ENCODE data around the gene PLXNA2. TPM values are rescaled to one million over a fixed set of nuclear protein-coding genes. Genes with fewer than 3 reads are reported as not detected.

PLXNA2 gene
- polyA plus RNA-seq, 1 of the 3 experiments (the other 2 are of a cell fraction), result 8.5 TPM

DNA sequence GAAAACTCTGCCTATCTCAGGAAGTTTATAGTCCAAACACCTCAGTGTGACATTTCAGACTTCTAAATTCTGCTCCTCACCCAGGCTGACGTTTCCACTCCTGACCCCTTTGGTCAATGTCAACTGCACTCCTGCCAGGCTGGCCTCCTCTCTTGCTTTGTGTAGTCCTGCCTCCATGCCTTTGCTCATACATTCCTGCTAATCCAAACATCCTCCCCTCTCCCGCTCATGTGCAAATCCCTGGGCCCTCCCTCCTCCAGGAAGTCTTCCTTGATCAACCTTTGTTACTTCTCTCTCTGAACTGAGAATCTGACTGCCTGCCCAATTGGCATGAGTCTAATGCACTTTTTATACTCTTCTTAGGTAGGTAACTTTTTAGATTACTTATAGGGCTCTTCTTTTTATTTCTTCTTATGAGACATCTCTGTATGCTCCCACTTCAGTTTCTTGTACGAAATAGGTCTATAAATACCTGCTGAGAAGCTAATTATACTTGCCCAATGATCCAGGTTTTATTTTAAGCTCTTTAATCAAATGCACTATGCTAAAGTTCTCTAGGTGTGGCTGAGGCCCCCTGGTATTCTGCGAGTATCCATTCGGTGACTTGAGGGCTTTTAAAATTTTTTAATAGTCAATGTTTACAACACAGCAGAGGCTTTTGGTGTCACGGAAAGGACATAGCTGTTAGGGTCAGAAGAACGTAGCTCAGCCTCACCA lies 128.1 kb downstream of the PLXNA2 start:
- no peak overlapping the region for H3K9ac ChIP-seq
- POLR2A ChIA-PET, result no interaction called here
- H2AFZ ChIP-seq (ENCODE audit: low read depth), result no peak overlapping the region
- no peaks in the 10 kb centered on the region for H3K27me3 ChIP-seq (ENCODE audit: insufficient read depth)
- no peaks in the 10 kb centered on the region for H4K20me1 ChIP-seq (ENCODE audit: insufficient read depth)
- no peaks in the 10 kb centered on the region for H3K9me3 ChIP-seq
- no peak for DNase-seq
- H3K4me3 ChIP-seq (ENCODE audit: low read depth in 2 of 2, low read length in 1 of 2), result no peak overlapping the region
- H3K4me2 ChIP-seq, result no peak overlapping the region
- TF ChIP-seq, protein P1, sequence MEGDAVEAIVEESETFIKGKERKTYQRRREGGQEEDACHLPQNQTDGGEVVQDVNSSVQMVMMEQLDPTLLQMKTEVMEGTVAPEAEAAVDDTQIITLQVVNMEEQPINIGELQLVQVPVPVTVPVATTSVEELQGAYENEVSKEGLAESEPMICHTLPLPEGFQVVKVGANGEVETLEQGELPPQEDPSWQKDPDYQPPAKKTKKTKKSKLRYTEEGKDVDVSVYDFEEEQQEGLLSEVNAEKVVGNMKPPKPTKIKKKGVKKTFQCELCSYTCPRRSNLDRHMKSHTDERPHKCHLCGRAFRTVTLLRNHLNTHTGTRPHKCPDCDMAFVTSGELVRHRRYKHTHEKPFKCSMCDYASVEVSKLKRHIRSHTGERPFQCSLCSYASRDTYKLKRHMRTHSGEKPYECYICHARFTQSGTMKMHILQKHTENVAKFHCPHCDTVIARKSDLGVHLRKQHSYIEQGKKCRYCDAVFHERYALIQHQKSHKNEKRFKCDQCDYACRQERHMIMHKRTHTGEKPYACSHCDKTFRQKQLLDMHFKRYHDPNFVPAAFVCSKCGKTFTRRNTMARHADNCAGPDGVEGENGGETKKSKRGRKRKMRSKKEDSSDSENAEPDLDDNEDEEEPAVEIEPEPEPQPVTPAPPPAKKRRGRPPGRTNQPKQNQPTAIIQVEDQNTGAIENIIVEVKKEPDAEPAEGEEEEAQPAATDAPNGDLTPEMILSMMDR (IDR thresholded peaks at IDR 0.05), result no peak
- no peak for TF ChIP-seq FOXM1 (IDR thresholded peaks at IDR 0.05; ENCODE audit: low read depth)
- TF ChIP-seq MEF2A (IDR thresholded peaks at IDR 0.05; ENCODE audit: borderline replicate concordance, low read depth), result no peak
- no peak for TF ChIP-seq SIN3A (IDR thresholded peaks at IDR 0.05; ENCODE audit: borderline replicate concordance, low read depth, low read length)
- no peak overlapping the region for H3K27ac ChIP-seq (ENCODE audit: low read depth in 2 of 2, low read length in 1 of 2)
- no peaks in the 10 kb centered on the region for H3F3A ChIP-seq (replicated peaks; ENCODE audit: insufficient read depth)
- 93% methylated on average over 7 of the region's 7 CpGs for WGBS (ENCODE audit: low lambda C conversion rate)
- H3K4me1 ChIP-seq (ENCODE audit: control insufficient read depth in 1 of 2, insufficient read depth in 2 of 2, low read depth in 1 of 2, low read length in 1 of 2), result peaks cover 6 to 19% of the 10 kb centered on the region in 2 experiments; a peak in 2 of 4 replicates
- no peaks in the 10 kb centered on the region for H3K79me2 ChIP-seq (ENCODE audit: insufficient read depth)
- CTCF ChIA-PET, result interaction anchor here (1.1 to 2.3 kb wide), 5 partner anchors 13 to 129 kb away, joined by 3 to 7 read pairs (median 4); no protein-coding TSS in a partner anchor
- peaks cover 3 to 4% of the 10 kb centered on the region in 2 experiments for H3K36me3 ChIP-seq (replicated peaks in 1 of 2; ENCODE audit: control insufficient read depth in 1 of 2, insufficient read depth in 2 of 2, low read length in 1 of 2)
- no peaks in the 10 kb centered on the region for H3K9me2 ChIP-seq

DNA sequence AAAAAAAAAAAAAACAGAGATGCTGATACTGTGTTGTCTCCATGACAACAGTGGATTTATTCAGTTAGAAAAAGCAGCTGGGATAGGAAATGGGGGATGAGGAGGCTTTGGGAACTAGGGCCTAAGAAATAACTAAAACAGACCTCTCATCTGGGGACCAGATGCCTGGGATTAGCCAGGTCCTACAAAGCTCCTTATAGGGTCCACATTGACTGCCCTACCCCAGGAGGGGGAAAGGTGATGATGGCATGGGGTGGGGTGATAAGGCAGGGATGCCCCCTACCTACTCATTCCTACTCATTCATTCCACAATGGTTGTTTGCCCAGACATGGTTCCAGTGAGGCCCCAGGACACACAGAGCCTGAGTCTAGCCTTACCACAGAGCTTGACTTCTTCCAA lies 131.2 kb downstream of the PLXNA2 start:
- no peak overlapping the region for H3K4me2 ChIP-seq
- ChIA-PET CTCF (interaction anchor here (0.7 to 5.0 kb wide), 7 partner anchors 15 to 131 kb away, joined by 3 to 25 read pairs (median 10); partner anchors contain the start of gene PLXNA2), POLR2A (no interaction called here)
- H3K4me1 ChIP-seq (ENCODE audit: control insufficient read depth in 1 of 2, insufficient read depth in 2 of 2, low read depth in 1 of 2, low read length in 1 of 2), result peaks cover 8 to 18% of the 10 kb centered on the region in 2 experiments; a peak in 3 of 4 replicates
- no peak overlapping the region for H3K27ac ChIP-seq (ENCODE audit: low read depth in 2 of 2, low read length in 1 of 2)
- no peaks in the 10 kb centered on the region for H3K79me2 ChIP-seq (ENCODE audit: insufficient read depth)
- H3K9ac ChIP-seq, result no peak overlapping the region
- DNase-seq, result peak; percentile 49
- no peaks in the 10 kb centered on the region for H3K9me2 ChIP-seq
- peaks cover 12% of the 10 kb centered on the region for H3F3A ChIP-seq (replicated peaks; ENCODE audit: insufficient read depth)
- no peak for TF ChIP-seq RAD21 (IDR thresholded peaks at IDR 0.05; ENCODE audit: low read length)
- TF ChIP-seq SIN3A (IDR thresholded peaks at IDR 0.05; ENCODE audit: borderline replicate concordance, low read depth, low read length), result no peak
- TF ChIP-seq FOXM1 (IDR thresholded peaks at IDR 0.05; ENCODE audit: low read depth), result no peak
- TF ChIP-seq MEF2A (IDR thresholded peaks at IDR 0.05; ENCODE audit: borderline replicate concordance, low read depth), result no peak
- no peak for TF ChIP-seq FOXJ3 (CRISPR knock-in tag; IDR thresholded peaks at IDR 0.05)
- 0 out of 2 replicates have a peak, but pooled peaks have one; percentile 6 for TF ChIP-seq TCF12 (IDR thresholded peaks at IDR 0.05)
- TF ChIP-seq CHD2 (IDR thresholded peaks at IDR 0.05; ENCODE audit: low read length, partially characterized antibody), result no peak
- H2AFZ ChIP-seq (ENCODE audit: low read depth), result no peak overlapping the region
- peaks cover 2 to 4% of the 10 kb centered on the region in 2 experiments for H3K36me3 ChIP-seq (replicated peaks in 1 of 2; ENCODE audit: control insufficient read depth in 1 of 2, insufficient read depth in 2 of 2, low read length in 1 of 2)
- H4K20me1 ChIP-seq (ENCODE audit: insufficient read depth), result no peaks in the 10 kb centered on the region
- H3K9me3 ChIP-seq, result no peaks in the 10 kb centered on the region
- no peaks in the 10 kb centered on the region for H3K27me3 ChIP-seq (ENCODE audit: insufficient read depth)
- H3K4me3 ChIP-seq (ENCODE audit: low read depth in 2 of 2, low read length in 1 of 2), result no peak overlapping the region

DNA sequence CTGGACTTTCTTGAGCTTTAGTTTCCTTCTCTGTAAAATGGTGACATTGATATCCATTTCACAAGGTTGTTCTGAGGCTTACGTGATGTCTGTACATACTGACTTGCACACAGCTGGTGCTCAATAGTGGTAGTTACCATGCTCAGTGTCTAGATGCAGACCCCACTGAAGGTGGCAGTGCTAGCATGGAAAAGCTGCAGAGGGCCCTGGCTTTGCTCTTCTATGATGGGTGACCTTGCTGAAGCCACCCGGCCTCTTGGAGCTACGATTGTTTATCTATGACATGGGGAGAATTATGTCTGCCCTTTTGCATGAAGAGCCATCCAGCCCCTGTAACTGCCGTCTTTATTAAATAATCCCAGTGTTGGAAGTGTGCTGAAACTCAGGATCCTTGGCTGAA lies 131.8 kb downstream of the PLXNA2 start:
- no peaks in the 10 kb centered on the region for H4K20me1 ChIP-seq (ENCODE audit: insufficient read depth)
- POLR2A ChIA-PET, result no interaction called here
- no peaks in the 10 kb centered on the region for H3K9me2 ChIP-seq
- H3K27ac ChIP-seq (ENCODE audit: low read depth in 2 of 2, low read length in 1 of 2), result no peak overlapping the region
- no peak overlapping the region for H3K4me2 ChIP-seq
- no peak overlapping the region for H2AFZ ChIP-seq (ENCODE audit: low read depth)
- H3K4me1 ChIP-seq (ENCODE audit: control insufficient read depth in 1 of 2, insufficient read depth in 2 of 2, low read depth in 1 of 2, low read length in 1 of 2), result peaks cover 9 to 18% of the 10 kb centered on the region in 2 experiments; a peak in 3 of 4 replicates
- WGBS (ENCODE audit: low lambda C conversion rate), result 86% methylated on average over 4 of the region's 4 CpGs
- no peak for DNase-seq
- H3K27me3 ChIP-seq (ENCODE audit: insufficient read depth), result no peaks in the 10 kb centered on the region
- no peak overlapping the region for H3K9ac ChIP-seq
- H3K36me3 ChIP-seq (replicated peaks in 1 of 2; ENCODE audit: control insufficient read depth in 1 of 2, insufficient read depth in 2 of 2, low read length in 1 of 2), result peaks cover 0 to 4% of the 10 kb centered on the region in 2 experiments
- TF ChIP-seq SIN3A (IDR thresholded peaks at IDR 0.05; ENCODE audit: borderline replicate concordance, low read depth, low read length) (no peak), RCOR1 (IDR thresholded peaks at IDR 0.05; ENCODE audit: low read length) (no peak), RFX5 (IDR thresholded peaks at IDR 0.05; ENCODE audit: low read length) (no peak), GATA2 (CRISPR knock-in tag; IDR thresholded peaks at IDR 0.05) (no peak), MXI1 (IDR thresholded peaks at IDR 0.05; ENCODE audit: low read depth, low read length) (no peak), NRF1 (IDR thresholded peaks at IDR 0.05; ENCODE audit: low read depth, low read length) (no peak), JUND (IDR thresholded peaks at IDR 0.05) (no peak)
- TF ChIP-seq, protein P2, sequence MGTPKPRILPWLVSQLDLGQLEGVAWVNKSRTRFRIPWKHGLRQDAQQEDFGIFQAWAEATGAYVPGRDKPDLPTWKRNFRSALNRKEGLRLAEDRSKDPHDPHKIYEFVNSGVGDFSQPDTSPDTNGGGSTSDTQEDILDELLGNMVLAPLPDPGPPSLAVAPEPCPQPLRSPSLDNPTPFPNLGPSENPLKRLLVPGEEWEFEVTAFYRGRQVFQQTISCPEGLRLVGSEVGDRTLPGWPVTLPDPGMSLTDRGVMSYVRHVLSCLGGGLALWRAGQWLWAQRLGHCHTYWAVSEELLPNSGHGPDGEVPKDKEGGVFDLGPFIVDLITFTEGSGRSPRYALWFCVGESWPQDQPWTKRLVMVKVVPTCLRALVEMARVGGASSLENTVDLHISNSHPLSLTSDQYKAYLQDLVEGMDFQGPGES (IDR thresholded peaks at IDR 0.05; ENCODE audit: low read depth, low read length), result no peak
- peaks cover 13% of the 10 kb centered on the region for H3F3A ChIP-seq (replicated peaks; ENCODE audit: insufficient read depth)
- H3K9me3 ChIP-seq, result no peaks in the 10 kb centered on the region
- no peak overlapping the region for H3K4me3 ChIP-seq (ENCODE audit: low read depth in 2 of 2, low read length in 1 of 2)
- H3K79me2 ChIP-seq (ENCODE audit: insufficient read depth), result no peaks in the 10 kb centered on the region
- CTCF ChIA-PET, result interaction anchor here (0.7 to 5.0 kb wide), 9 partner anchors 11 to 237 kb away, joined by 3 to 25 read pairs (median 4); partner anchors contain the start of gene PLXNA2

All from SK-N-SH (cell line).